GM12875 (cell line): Measurements from ENCODE around the gene RUNX1.

ENCODE experiments used
- H3K4me3 ChIP-seq: one replicate; pipeline ENCODE4 v1.5.1; 2011; ENCODE audit warnings: low read depth, low read length, control low read depth
- CTCF ChIP-seq: IDR thresholded peaks from 2 replicates; pipeline ENCODE4 v1.5.1; 2011; ENCODE audit warnings: low read depth, mild to moderate bottlenecking, control low read depth, inconsistent platforms, low read length, moderate library complexity, borderline replicate concordance; ENCODE audit not compliant: insufficient read depth

RUNX1 gene

GRCh38 chr21:34938089-34938764 is 110.9 kb downstream of the RUNX1 start:
- TF ChIP-seq CTCF = no peak
- H3K4me3 ChIP-seq = no peak overlapping the region

- no peak overlapping the region for H3K4me3 ChIP-seq
- TF ChIP-seq CTCF = no peak
Observed at GRCh38 chr21:34936883-34937563, 112.1 kb downstream of the RUNX1 start.

- no peak for TF ChIP-seq CTCF
- H3K4me3 ChIP-seq = no peak overlapping the region
Observed at GRCh38 chr21:34936371-34936789, 112.7 kb downstream of the RUNX1 start.

GRCh38 chr21:34935898-34936297 is 113.2 kb downstream of the RUNX1 start:
- no peak for TF ChIP-seq CTCF
- no peak overlapping the region for H3K4me3 ChIP-seq

GRCh38 chr21:34935452-34935851 is 113.7 kb downstream of the RUNX1 start:
- TF ChIP-seq CTCF = no peak
- H3K4me3 ChIP-seq = no peak overlapping the region

GRCh38 chr21:34934350-34934749 is 114.8 kb downstream of the RUNX1 start:
- no peak for TF ChIP-seq CTCF
- no peak overlapping the region for H3K4me3 ChIP-seq
